K562 (cell line): ENCODE results near the gene ACTN4. TPM values are rescaled to one million over a fixed set of nuclear protein-coding genes. Genes with fewer than 3 reads are reported as not detected.
A peak's percentile ranks its signal among the peaks of the same experiment; 100 is the strongest.

Experiments used
- BDP1 ChIP-seq: IDR thresholded peaks from 3 replicates; pipeline ENCODE4 v1.6.1; 2011; ENCODE audit not compliant: insufficient read length, insufficient read depth
- BRD9 ChIP-seq: fragments of 450-650 bp; IDR thresholded peaks from 2 replicates; pipeline ENCODE4 v1.6.1; 2018; ENCODE audit warnings: low read depth; ENCODE audit not compliant: partially characterized antibody
- DACH1 ChIP-seq: fragments of 450-650 bp; IDR thresholded peaks from 2 replicates; pipeline ENCODE4 v1.6.1; 2018; ENCODE audit not compliant: partially characterized antibody
- DPF2 ChIP-seq: fragments of 450-650 bp; IDR thresholded peaks from 2 replicates; pipeline ENCODE4 v1.6.1; 2016
- EP400 ChIP-seq: fragments of 450-650 bp; IDR thresholded peaks from 2 replicates; pipeline ENCODE4 v1.6.1; 2017; ENCODE audit warnings: antibody characterized with exemption, mild to moderate bottlenecking, moderate library complexity
- ESRRA ChIP-seq: fragments of 450-650 bp; IDR thresholded peaks from 2 replicates; pipeline ENCODE4 v1.6.1; 2014; ENCODE audit warnings: low read depth, mild to moderate bottlenecking, moderate library complexity, borderline replicate concordance
- FOXM1 ChIP-seq, 2 experiments: fragments of 450-650 bp in 1 of 2; sonication (generic) in 1 of 2; formaldehyde crosslinking in 1 of 2; IDR thresholded peaks; 2 replicates each; pipeline versions ENCODE4 v1.6.1 to v1.9.0; 2017 to 2022; ENCODE audit warnings: low read depth in 2 of 2, mild to moderate bottlenecking in 2 of 2, missing genetic modification reagents in 1 of 2, moderate library complexity in 1 of 2
- GABPB1 ChIP-seq: sonication (generic); formaldehyde crosslinking; IDR thresholded peaks from 2 replicates; pipeline ENCODE4 v1.8.0; 2022; ENCODE audit warnings: mild to moderate bottlenecking, missing genetic modification reagents
- GATA2 ChIP-seq: sonication (generic); formaldehyde crosslinking; IDR thresholded peaks from 2 replicates; pipeline ENCODE4 v1.4.0; 2020; ENCODE audit warnings: mild to moderate bottlenecking, missing genetic modification reagents
- GTF2E2 ChIP-seq: fragments of 200-800 bp; sonication (Bioruptor generic); IDR thresholded peaks from 2 replicates; pipeline ENCODE4 v1.6.1; 2016; ENCODE audit warnings: missing genetic modification characterization, missing compliant biosample characterization
- JUNB ChIP-seq: fragments of 450-650 bp; formaldehyde crosslinking; conservative IDR thresholded peaks from 2 replicates; pipeline ENCODE4 v1.4.0; 2020; ENCODE audit warnings: mild to moderate bottlenecking
- MAFK ChIP-seq: IDR thresholded peaks from 2 replicates; pipeline ENCODE4 v1.6.1; 2011; ENCODE audit warnings: low read length, improper control_type of control experiment
- MXI1 ChIP-seq: IDR thresholded peaks from 2 replicates; pipeline ENCODE4 v1.6.1; 2011; ENCODE audit warnings: low read depth, mild to moderate bottlenecking, improper control_type of control experiment, low read length
- MYNN ChIP-seq, 2 experiments: sonication (generic); formaldehyde crosslinking in 1 of 2; IDR thresholded peaks; 2 replicates each; pipeline versions ENCODE4 v1.5.0 to v1.6.1; 2016 to 2020; ENCODE audit warnings: antibody characterized with exemption in 1 of 2, missing genetic modification reagents in 1 of 2
- RAD21 ChIP-seq, 2 experiments: fragments of 250-450 bp in 1 of 2; fragments of 450-650 bp in 1 of 2; sonication (Bioruptor Pico) in 1 of 2; formaldehyde crosslinking in 1 of 2; IDR thresholded peaks in 1 of 2; conservative IDR thresholded peaks in 1 of 2; 2 replicates each; pipeline versions ENCODE4 v1.4.0 to v1.8.0; 2020 to 2022; ENCODE audit warnings: mild to moderate bottlenecking in 2 of 2, moderate library complexity in 1 of 2
- RAD51 ChIP-seq: fragments of 450-650 bp; IDR thresholded peaks from 2 replicates; pipeline ENCODE4 v1.7.1; 2016; ENCODE audit warnings: low read depth, mild to moderate bottlenecking, borderline replicate concordance
- RBM22 ChIP-seq: fragments of 200-400 bp; formaldehyde crosslinking; IDR thresholded peaks from 2 replicates; pipeline ENCODE4 v1.6.1; 2018; ENCODE audit warnings: low read length, low read depth; ENCODE audit not compliant: poor library complexity, severe bottlenecking
- SETDB1 ChIP-seq: IDR thresholded peaks from one replicate; pipeline ENCODE4 v1.6.1; 2012; ENCODE audit warnings: low read length, control low read depth, inconsistent platforms
- SIN3B ChIP-seq: fragments of 450-650 bp; IDR thresholded peaks from 2 replicates; pipeline ENCODE4 v1.6.1; 2017; ENCODE audit warnings: low read depth, mild to moderate bottlenecking, moderate library complexity
- TAF1 ChIP-seq: IDR thresholded peaks from 2 replicates; pipeline ENCODE4 v1.6.1; 2011; ENCODE audit warnings: mild to moderate bottlenecking, low read length, moderate library complexity; ENCODE audit not compliant: insufficient read depth, control insufficient read depth, severe bottlenecking; ENCODE audit errors: extremely low read depth
- TAF15 ChIP-seq: fragments of 200-400 bp; formaldehyde crosslinking; IDR thresholded peaks from 2 replicates; pipeline ENCODE4 v1.6.1; 2017; ENCODE audit warnings: mild to moderate bottlenecking, low read depth, low read length, moderate library complexity
- TAF7 ChIP-seq: fragments of 450-650 bp; IDR thresholded peaks from 2 replicates; pipeline ENCODE4 v1.6.1; 2016; ENCODE audit warnings: missing genetic modification characterization, missing compliant biosample characterization
- THRAP3 ChIP-seq: fragments of 450-650 bp; IDR thresholded peaks from 2 replicates; pipeline ENCODE4 v1.6.1; 2016; ENCODE audit warnings: mild to moderate bottlenecking, inconsistent platforms, borderline replicate concordance
- ZBTB33 ChIP-seq: sonication (generic); formaldehyde crosslinking; IDR thresholded peaks from 2 replicates; pipeline ENCODE4 v1.8.1; 2023; ENCODE audit warnings: mild to moderate bottlenecking, missing genetic modification reagents
- ZNF780A ChIP-seq: fragments of 250-450 bp; sonication (Bioruptor Pico); IDR thresholded peaks from 2 replicates; pipeline ENCODE4 v1.5.0; 2021; ENCODE audit warnings: mild to moderate bottlenecking
- polyA plus RNA-seq, 8 experiments: library from polyadenylated mRNA; depleted of rRNA in 4 of 8; stranded (reverse) in 5 of 8; unstranded in 3 of 8; fragments of >200 nt; fragmentation: Nextera tagmentation in 2 of 8; fragmentation: Illumina TruSeq in 1 of 8; extraction: Ambion mirVana in 2 of 8; extraction: Trizol in 1 of 8; gene quantifications; 2 replicates each; pipeline versions ENCODE4 v1.2.1 to v1.2.3, GENCODE V29; 2011 to 2014; ENCODE audit warnings: inconsistent platforms in 1 of 8, missing spikeins in 1 of 8
- total RNA-seq, 7 experiments: library from RNA; depleted of rRNA in 6 of 7; stranded (reverse); fragments of >200 nt in 6 of 7; fragmentation: Illumina TruSeq in 2 of 7; extraction: Trizol in 2 of 7; gene quantifications; 2 replicates each; pipeline versions ENCODE4 v1.2.1 to v1.2.3, GENCODE V29; 2011 to 2021; ENCODE audit warnings: low replicate concordance in 1 of 7
- TF ChIP-seq, protein P1 (sequence below): IDR thresholded peaks from 2 replicates; pipeline ENCODE4 v1.6.1; 2011; ENCODE audit warnings: borderline replicate concordance, low read depth, mild to moderate bottlenecking, moderate library complexity, low read length; ENCODE audit not compliant: insufficient read depth, poor library complexity, severe bottlenecking

ACTN4 gene
- total and polyA plus RNA-seq, 9 of the 15 experiments (the other 6 are each of a cell fraction or from before 2014, with no cell fraction given): 3.1 to 385 (median 125) TPM

GRCh38 chr19:38718747-38719543, 71.5 kb downstream of the ACTN4 start (continued):
- TF ChIP-seq RBM22 (peak; percentile 59), BRD9 (no peak), DPF2 (no peak), EP400 (no peak), RAD21 (CRISPR knock-in tag; conservative IDR thresholded peaks at IDR 0.05 in 1 of 2, IDR thresholded peaks at IDR 0.05 in 1 of 2) (peak in 1 of 2 experiments; percentile 36; a peak in 2 of 4 replicates), GTF2E2 (tag) (no peak), TAF1 (no peak), MAFK (no peak), RAD51 (no peak), ZNF780A (no peak), GABPB1 (CRISPR knock-in tag) (no peak), THRAP3 (no peak), TAF7 (no peak), SIN3B (no peak), MYNN (IDR thresholded peaks at IDR 0.05) (no peak), MYNN (CRISPR knock-in tag; IDR thresholded peaks at IDR 0.05) (no peak), GATA2 (no peak), DACH1 (no peak), TAF15 (no peak), JUNB (no peak), ESRRA (no peak), SETDB1 (no peak), MXI1 (no peak), BDP1 (no peak), FOXM1 (IDR thresholded peaks at IDR 0.05; ENCODE audit: low read depth) (no peak), FOXM1 (CRISPR knock-in tag; IDR thresholded peaks at IDR 0.05; ENCODE audit: low read depth) (no peak), ZBTB33 (CRISPR knock-in tag) (peak; percentile 67; the same call in 1 of the 2 replicates)
- TF ChIP-seq, protein P1, sequence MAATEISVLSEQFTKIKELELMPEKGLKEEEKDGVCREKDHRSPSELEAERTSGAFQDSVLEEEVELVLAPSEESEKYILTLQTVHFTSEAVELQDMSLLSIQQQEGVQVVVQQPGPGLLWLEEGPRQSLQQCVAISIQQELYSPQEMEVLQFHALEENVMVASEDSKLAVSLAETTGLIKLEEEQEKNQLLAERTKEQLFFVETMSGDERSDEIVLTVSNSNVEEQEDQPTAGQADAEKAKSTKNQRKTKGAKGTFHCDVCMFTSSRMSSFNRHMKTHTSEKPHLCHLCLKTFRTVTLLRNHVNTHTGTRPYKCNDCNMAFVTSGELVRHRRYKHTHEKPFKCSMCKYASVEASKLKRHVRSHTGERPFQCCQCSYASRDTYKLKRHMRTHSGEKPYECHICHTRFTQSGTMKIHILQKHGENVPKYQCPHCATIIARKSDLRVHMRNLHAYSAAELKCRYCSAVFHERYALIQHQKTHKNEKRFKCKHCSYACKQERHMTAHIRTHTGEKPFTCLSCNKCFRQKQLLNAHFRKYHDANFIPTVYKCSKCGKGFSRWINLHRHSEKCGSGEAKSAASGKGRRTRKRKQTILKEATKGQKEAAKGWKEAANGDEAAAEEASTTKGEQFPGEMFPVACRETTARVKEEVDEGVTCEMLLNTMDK: peak; percentile 95
